GM21381 (cell line): Measurements from ENCODE around the gene ZNF215.
A peak's percentile ranks its signal among the peaks of the same experiment; 100 is the strongest.
"Not testable (repeated sequence)": the region's sequence is repeated elsewhere in the genome, so short reads cannot be mapped to it uniquely, and the experiment has no call there.

Source experiments
- ATAC-seq: cut with Tn5 transposase; IDR thresholded peaks from one replicate; pipeline ENCODE4 v1.9.1; 2021; ENCODE audit warnings: mild to moderate bottlenecking, moderate library complexity; ENCODE audit not compliant: unreplicated experiment

The ZNF215 gene

GRCh38 chr11:6926208-6927029 lies at the start of gene ZNF215:
Gene ZNF215 (plus strand): TSS chr11:6926426. CDS start chr11:6932273, 5,847 bp downstream.
- ATAC-seq, result peak; percentile 58

DNA sequence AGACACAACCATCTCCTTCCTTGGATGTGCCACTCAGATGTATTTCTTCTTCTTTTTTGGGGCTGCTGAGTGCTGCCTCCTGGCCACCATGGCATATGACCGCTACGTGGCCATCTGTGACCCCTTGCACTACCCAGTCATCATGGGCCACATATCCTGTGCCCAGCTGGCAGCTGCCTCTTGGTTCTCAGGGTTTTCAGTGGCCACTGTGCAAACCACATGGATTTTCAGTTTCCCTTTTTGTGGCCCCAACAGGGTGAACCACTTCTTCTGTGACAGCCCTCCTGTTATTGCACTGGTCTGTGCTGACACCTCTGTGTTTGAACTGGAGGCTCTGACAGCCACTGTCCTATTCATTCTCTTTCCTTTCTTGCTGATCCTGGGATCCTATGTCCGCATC lies 49.3 kb upstream of the ZNF215 start:
- ATAC-seq, result no peak

DNA sequence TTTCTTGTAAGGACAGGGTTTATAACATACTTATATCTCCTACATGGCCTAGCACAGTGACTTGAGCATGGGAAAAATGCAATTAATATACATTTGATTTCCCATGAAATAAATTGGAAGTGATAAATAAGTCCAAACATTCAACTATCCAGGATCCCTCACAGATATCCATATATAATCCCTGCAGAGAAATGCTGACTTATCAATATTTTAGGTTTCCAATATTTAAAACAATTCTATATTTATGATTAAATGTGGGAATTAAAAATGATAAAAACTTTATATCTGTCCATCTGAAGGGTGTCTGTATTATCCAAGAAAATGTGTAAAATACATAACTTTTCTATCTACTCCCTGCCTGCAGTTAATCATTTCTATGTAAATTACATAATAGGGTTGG lies 43.5 kb upstream of the ZNF215 start:
- no peak for ATAC-seq

DNA sequence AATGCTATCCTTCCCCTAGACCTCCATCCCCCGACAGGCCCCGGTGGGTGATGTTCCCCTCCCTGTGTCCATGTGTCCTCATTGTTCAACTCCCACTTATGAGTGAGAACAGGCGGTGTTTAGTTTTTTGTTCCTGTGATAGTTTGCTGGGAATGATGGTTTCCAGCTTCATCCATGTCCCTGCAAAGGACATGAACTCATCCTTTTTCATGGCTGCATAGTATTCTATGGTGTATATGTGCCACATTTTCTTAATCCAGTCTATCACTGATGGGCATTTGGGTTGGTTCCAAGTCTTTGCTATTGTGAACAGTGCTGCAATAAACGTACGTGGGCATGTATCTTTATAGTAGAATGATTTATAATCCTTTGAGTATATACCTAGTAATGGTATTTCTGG lies 38.5 kb upstream of the ZNF215 start:
- ATAC-seq, result not testable (repeated sequence)

DNA sequence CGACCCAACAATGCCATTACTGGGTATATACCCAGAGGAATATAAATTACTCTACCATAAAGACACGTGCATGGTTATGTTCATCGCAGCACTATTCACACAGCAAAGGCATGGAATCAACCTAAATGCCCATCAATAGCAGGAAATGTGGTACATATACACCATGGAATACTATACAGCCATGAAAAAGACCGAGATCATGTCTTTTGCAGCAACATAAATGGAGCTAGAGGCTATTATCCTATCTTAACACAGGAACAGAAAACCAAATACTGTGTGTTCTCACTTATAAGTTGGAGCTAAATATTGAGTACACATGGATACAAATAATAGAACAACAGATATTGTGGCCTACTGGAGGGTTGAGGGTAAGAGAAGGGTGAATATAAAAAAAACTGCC lies 37.4 kb upstream of the ZNF215 start:
- ATAC-seq, result no peak

- ATAC-seq, result no peak
Measured at GRCh38 chr11:6889835-6890234, 36.4 kb upstream of the ZNF215 start.

- ATAC-seq, result no peak
Measured at GRCh38 chr11:6892400-6892799, 33.8 kb upstream of the ZNF215 start, which contains the start of gene OR2D2. Gene OR2D2 (minus strand): TSS chr11:6892500. CDS start chr11:6892500, 0 bp downstream.

GRCh38 chr11:6894097-6894496 lies 32.1 kb upstream of the ZNF215 start:
- ATAC-seq, result no peak

DNA sequence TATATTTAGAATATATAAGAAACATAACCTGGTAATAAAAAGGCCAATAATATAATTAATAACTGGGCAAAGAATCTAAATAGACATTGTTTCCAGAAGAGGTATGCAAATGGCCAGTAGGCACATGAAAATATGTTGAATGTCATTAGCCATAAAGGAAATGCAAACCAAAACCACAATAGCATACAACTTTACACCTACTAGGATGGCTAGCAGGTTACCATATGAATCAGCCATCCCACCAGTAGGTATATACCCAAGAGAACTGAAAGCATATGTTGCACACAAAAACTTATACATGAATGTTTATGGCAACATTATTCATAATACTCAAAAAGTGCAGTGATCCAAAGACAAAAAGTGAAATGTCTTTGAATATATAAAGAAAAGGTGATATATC lies 31.2 kb upstream of the ZNF215 start:
- peak; percentile 82 for ATAC-seq

DNA sequence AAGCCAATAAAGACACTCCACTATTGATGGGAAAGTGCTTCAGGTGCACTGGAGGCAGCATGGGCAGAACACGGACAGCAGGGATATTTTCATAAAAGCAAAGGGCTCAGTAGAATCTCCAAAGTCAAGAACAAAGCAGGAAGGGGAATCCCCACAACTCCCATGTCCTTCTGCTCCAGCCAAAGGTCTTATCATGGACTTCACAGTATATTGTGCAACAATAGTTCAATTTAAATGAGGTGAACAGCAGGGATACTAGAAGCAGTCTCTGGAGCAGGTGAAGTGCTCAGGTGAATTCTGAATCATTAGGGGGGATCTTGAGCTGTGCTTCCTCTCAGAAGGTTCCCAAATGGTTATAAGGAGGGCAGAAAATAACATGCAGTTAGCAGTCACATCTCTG lies 27.3 kb upstream of the ZNF215 start:
- ATAC-seq, result no peak

DNA sequence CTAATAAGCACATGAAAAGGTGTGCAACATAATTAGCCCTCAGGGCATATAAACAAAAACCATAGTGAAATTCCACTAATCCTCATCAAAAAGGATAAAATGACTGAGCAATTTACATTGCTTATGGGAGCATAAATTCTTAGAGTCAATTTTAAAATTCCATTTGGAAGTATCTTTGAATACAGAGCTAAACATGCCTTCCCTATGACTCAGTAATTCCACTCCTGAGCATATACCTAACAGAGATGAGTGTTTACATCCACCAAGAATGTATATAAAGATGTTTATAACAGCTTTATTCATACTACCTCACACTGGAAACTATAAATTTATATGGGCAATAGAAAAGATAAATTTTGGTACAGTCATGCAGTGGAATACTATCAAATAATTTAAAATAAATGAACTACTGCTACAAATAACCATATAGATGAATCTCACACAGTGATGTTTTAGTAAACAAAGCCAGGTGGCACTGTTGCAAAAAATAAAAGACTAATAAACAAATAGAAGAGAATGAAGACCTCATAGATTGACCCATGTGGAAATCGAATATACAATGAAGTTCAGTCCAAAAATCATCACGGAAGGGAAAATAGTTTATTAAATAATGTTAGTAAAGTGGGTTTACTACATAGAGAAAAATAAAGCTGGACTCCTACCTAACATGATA lies 25.8 kb upstream of the ZNF215 start:
- no peak for ATAC-seq

DNA sequence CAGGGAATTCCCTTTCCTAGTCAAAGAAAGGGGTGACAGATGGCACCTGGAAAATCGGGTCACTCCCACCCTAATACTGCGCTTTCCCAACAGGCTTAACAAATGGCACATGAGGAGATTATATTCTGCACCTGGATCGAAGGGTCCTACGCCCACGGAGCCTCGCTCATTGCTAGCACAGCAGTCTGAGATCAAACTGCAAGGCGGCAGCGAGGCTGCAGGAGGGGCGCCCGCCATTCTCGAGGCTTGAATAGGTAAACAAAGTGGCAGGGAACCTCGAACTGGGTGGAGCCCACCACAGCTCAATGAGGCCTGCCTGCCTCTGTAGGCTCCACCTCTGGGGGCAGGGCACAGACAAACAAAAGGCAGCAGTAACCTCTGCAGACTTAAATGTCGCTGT lies 21.4 kb upstream of the ZNF215 start:
- ATAC-seq, result not testable (repeated sequence)

GRCh38 chr11:6911378-6911777 lies 14.8 kb upstream of the ZNF215 start:
- ATAC-seq, result no peak

DNA sequence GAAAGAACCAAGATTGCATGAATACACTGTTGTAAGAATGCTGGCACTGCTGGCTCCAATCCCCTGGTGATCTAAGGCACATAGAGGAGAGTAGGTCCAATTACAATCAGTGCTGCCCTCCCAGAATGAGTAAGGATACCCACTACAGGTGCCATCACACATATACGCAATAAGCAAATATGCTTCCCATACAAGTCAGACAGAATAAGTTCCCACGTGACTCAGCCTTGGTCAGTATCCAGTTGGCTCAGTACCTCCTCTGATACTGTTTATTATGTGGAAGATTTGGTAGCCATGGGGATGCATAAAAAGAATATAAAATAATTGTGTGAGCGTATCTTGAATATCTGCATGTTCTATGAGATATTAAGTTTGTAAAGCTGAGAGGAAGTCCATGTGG lies 14.3 kb upstream of the ZNF215 start:
- ATAC-seq, result no peak

DNA sequence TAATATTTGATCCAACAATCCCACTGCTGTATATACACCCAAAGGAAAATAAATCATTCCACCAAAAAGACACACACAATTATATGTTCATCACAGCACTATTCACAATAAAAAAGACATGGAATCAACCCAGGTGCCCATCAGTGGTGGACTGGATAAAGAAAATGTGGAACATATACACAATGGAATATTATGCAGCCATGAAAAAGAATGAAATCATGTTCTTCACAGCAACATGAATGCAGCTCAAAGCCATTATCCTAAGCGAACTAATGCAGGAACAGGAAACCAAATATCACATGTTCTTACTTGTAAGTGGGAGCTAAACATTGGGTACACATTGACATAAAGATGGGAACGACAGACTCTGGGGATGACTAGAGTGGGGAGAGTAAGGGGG lies 6.5 kb upstream of the ZNF215 start:
- ATAC-seq, result no peak

DNA sequence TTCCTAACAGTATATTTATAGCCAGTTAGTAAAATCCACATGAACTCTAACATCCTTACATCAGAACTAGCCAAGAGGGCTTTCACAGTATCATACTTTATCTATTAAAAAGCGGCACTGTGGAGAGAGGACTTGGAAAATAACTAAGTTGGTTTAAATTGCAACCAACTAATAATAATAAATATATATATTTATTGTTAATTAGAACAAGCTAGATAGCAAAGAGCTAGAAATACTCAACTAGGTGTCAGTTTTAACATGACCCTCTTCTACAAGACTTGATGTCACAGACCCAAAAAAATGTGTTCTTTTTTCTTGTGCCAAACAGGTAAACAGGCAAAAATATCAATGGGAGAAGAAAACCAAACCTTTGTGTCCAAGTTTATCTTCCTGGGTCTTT lies 5.5 kb upstream of the ZNF215 start, which contains the start of gene OR2D3:
TSS of gene OR2D3 (plus strand) at position 301 of the 400 bp plus-strand sequence. CDS start at position 301, 0 bp downstream.
- ATAC-seq, result no peak

DNA sequence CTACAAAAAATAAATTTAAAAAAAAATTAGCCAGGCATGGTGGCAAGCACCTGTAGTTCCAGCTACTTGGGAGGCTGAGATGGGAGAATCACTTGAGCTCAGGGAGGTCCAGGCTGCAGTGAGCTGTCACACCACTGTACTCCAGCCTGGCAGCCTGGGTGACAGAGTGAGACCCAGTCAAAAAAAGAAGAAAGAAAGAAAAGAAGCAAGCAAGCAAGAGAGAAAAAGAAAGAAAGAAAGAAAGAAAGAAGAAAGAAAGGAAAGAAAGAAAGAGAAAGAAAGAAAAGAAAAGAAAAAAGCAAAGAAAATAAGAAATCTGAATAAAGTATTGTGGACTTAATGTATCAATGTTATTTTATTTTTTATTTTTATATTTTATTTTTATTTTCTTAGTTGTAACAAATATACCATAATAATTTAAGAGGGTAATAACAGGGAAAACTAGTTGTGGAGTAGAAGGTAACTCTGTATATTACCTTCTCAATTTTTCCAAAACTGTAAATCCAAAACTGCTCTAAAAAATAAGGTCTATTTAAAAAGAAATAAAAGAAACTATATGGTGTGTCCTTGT lies 1.1 kb upstream of the ZNF215 start:
- ATAC-seq, result no peak

DNA sequence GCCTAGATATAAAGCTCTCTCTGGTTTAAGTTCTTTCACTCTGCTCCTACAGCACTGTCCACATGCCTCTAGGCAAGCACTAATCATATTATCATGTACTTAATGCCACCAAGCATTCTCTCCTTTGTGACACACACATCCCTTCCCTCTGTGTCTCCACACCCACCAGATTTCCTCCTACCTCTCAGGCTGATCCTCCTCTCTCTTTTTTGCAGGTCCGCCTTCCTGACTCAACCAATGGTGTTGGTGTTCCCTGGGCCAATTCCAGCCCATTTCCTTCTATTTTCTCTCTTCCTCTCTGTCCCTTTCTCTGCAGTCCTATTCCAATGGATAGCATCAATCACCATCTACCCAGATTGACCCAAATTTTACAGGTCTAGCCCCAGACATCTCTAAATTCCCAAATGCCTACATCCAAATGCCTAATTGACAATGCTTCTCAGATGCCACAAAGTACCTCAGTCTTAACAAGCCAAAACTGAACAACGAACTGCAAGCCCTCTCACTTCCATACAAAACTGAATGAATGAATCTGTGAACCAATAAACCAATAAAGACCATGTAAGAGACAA lies 504 bp upstream of the ZNF215 start:
- ATAC-seq, result peak; percentile 3

DNA sequence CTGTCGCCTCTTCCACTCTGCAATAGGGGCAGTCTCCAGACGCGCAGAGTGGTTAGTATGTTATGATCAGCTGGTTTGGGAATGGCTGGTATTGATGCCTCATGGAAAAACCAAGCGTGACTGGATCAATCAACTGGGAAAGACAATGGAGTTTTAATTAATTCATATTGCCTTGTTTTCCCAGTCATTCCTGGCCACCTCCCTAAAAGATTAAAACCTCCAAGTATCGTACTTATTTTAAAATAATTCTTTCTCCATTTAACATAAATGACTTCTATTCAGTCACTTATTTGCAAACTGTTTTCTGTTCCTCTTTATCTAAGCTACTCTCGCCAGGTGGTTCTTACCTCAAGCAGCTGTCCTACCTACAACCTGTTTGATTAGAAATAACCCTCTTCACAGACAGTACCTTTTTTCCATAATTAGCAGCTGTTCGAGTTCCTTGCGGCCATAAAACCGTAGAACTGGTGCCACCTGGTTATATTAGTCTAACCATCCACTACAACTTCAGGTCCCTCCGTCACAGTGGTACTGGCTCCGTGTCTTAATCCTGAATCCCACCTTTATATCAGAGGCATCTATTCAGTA lies 898 bp downstream of the ZNF215 start:
- peak; percentile 64 for ATAC-seq

- no peak for ATAC-seq
Measured at GRCh38 chr11:6928916-6929315, 2.7 kb downstream of the ZNF215 start.

GRCh38 chr11:6931146-6931713 lies 5.0 kb downstream of the ZNF215 start:
- no peak for ATAC-seq
